HepG2 (cell line): Measurements from ENCODE around the gene BRAF. TPM values are rescaled to one million over a fixed set of nuclear protein-coding genes. Genes with fewer than 3 reads are reported as not detected.

Experiments used
- ATF7-NPFF ChIP-seq: sonication (generic); formaldehyde crosslinking; IDR thresholded peaks from 2 replicates; pipeline ENCODE4 v1.8.1; 2023; ENCODE audit warnings: mild to moderate bottlenecking, low read depth, missing genetic modification reagents, moderate library complexity
- DPF2 ChIP-seq: sonication (generic); formaldehyde crosslinking; IDR thresholded peaks from 2 replicates; pipeline ENCODE4 v1.4.0; 2020; ENCODE audit warnings: mild to moderate bottlenecking, low read depth, missing genetic modification reagents, borderline replicate concordance
- ELK4 ChIP-seq: sonication (generic); formaldehyde crosslinking; IDR thresholded peaks from 2 replicates; pipeline ENCODE4 v1.9.0; 2021; ENCODE audit warnings: missing genetic modification reagents, borderline replicate concordance
- ETV6 ChIP-seq: sonication (generic); formaldehyde crosslinking; conservative IDR thresholded peaks from 2 replicates; pipeline ENCODE4 v1.4.0; 2020; ENCODE audit warnings: missing genetic modification reagents
- HINFP ChIP-seq: sonication (generic); formaldehyde crosslinking; IDR thresholded peaks from 2 replicates; pipeline ENCODE4 v1.4.0; 2020; ENCODE audit warnings: low read depth, mild to moderate bottlenecking, missing genetic modification reagents
- IRF9 ChIP-seq: sonication (generic); formaldehyde crosslinking; IDR thresholded peaks from 2 replicates; pipeline ENCODE4 v1.8.0; 2022; ENCODE audit warnings: missing genetic modification reagents, mild to moderate bottlenecking, borderline replicate concordance
- PRPF4 ChIP-seq: fragments of 200-400 bp; formaldehyde crosslinking; IDR thresholded peaks from 2 replicates; pipeline ENCODE4 v1.6.1; 2016; ENCODE audit warnings: low read length, low read depth; ENCODE audit not compliant: poor library complexity, severe bottlenecking
- ZHX2 ChIP-seq, 2 experiments: sonication (generic) in 1 of 2; formaldehyde crosslinking in 1 of 2; IDR thresholded peaks; 2 replicates each; pipeline versions ENCODE4 v1.6.1 to v1.9.0; 2014 to 2022; ENCODE audit warnings: antibody characterized with exemption in 1 of 2, borderline replicate concordance in 1 of 2, inconsistent platforms in 1 of 2, low read depth in 1 of 2, missing genetic modification reagents in 1 of 2
- ZNF10 ChIP-seq: sonication (generic); formaldehyde crosslinking; IDR thresholded peaks from 2 replicates; pipeline ENCODE4 v1.4.0; 2020; ENCODE audit warnings: mild to moderate bottlenecking, low read depth, missing genetic modification reagents, borderline replicate concordance
- ZNF776 ChIP-seq: sonication (generic); formaldehyde crosslinking; IDR thresholded peaks from 2 replicates; pipeline ENCODE4 v1.4.0; 2020; ENCODE audit warnings: mild to moderate bottlenecking, missing genetic modification reagents
- polyA plus RNA-seq, 8 experiments: library from polyadenylated mRNA; depleted of rRNA in 3 of 8; stranded (reverse) in 7 of 8; unstranded in 1 of 8; fragments of >200 nt; fragmentation: Illumina TruSeq in 4 of 8; extraction: Trizol in 4 of 8; gene quantifications; 2 replicates each; pipeline versions ENCODE4 v1.2.1 to v1.2.3, GENCODE V29; 2011 to 2016; ENCODE audit warnings: low read depth in 4 of 8, missing spikeins in 1 of 8, mixed read lengths in 1 of 8; ENCODE audit not compliant: insufficient read depth in 1 of 8
- total RNA-seq, 5 experiments: library from RNA; depleted of rRNA; stranded (reverse); fragments of >200 nt; fragmentation: Illumina TruSeq; extraction: Trizol; gene quantifications; 2 replicates each; pipeline ENCODE4 v1.2.3, GENCODE V29; 2016; ENCODE audit warnings: low read depth in 1 of 5

The BRAF gene
- total and polyA plus RNA-seq, 2 of the 13 experiments (the other 11 are each of a cell fraction or from before 2014, with no cell fraction given) = 12.5 to 13.4 TPM

GRCh38 chr7:140697447-140698143, 227.1 kb downstream of the BRAF start (continued):
- TF ChIP-seq ELK4 (CRISPR knock-in tag) = no peak
- peak; percentile 15; the same call in 1 of the 2 replicates for TF ChIP-seq ZHX2 (IDR thresholded peaks at IDR 0.05; ENCODE audit: low read depth)
- no peak for TF ChIP-seq ZHX2 (CRISPR knock-in tag; IDR thresholded peaks at IDR 0.05; ENCODE audit: borderline replicate concordance)
- no peak for TF ChIP-seq ZNF776 (CRISPR knock-in tag)
- no peak for TF ChIP-seq ZNF10 (CRISPR knock-in tag)
- no peak for TF ChIP-seq IRF9
- peak; percentile 1; the same call in 1 of the 2 replicates for TF ChIP-seq ATF7-NPFF (CRISPR knock-in tag)
- no peak for TF ChIP-seq ETV6 (CRISPR knock-in tag)
- 0 out of 2 replicates have a peak, but pooled peaks have one; percentile 1 for TF ChIP-seq DPF2 (CRISPR knock-in tag)
- TF ChIP-seq PRPF4 = no peak
- no peak for TF ChIP-seq HINFP (CRISPR knock-in tag)
